ENCODE data around the gene AMER3.

The AMER3 gene

GRCh38 chr2:130786076-130786475, 30.7 kb downstream of the AMER3 start:
- DNase-seq: no peak

- DNase-seq: no peak
These were observed 32.5 kb downstream of the AMER3 start for GRCh38 chr2:130787841-130788240.

- no peak for DNase-seq
These were observed 35.0 kb downstream of the AMER3 start for GRCh38 chr2:130790312-130790711.

GRCh38 chr2:130790804-130791616, 35.7 kb downstream of the AMER3 start:
- no peak for DNase-seq

- DNase-seq: no peak
These were observed 36.2 kb downstream of the AMER3 start for GRCh38 chr2:130791617-130791939.

- DNase-seq: no peak
These were observed 40.1 kb downstream of the AMER3 start for GRCh38 chr2:130795431-130795830.

GRCh38 chr2:130796290-130796689, 41.0 kb downstream of the AMER3 start:
- peak; percentile 45 for DNase-seq

GRCh38 chr2:130797493-130798435, 42.4 kb downstream of the AMER3 start:
- peak; percentile 99 for DNase-seq

GRCh38 chr2:130798472-130799218, 43.3 kb downstream of the AMER3 start:
- no peak for DNase-seq

GRCh38 chr2:130799295-130799694, 44.0 kb downstream of the AMER3 start:
- DNase-seq: no peak

GRCh38 chr2:130805613-130806012, 50.3 kb downstream of the AMER3 start:
- no peak for DNase-seq

GRCh38 chr2:130806370-130806769, 51.0 kb downstream of the AMER3 start:
- DNase-seq: no peak

GRCh38 chr2:130807659-130808385, 52.5 kb downstream of the AMER3 start:
- DNase-seq: no peak

- DNase-seq: no peak
These were observed 53.3 kb downstream of the AMER3 start for GRCh38 chr2:130808482-130809268.

- no peak for DNase-seq
These were observed 55.1 kb downstream of the AMER3 start for GRCh38 chr2:130810490-130810889.

- DNase-seq: no peak
These were observed 58.4 kb downstream of the AMER3 start for GRCh38 chr2:130813722-130814121.

GRCh38 chr2:130814931-130815680, 59.8 kb downstream of the AMER3 start:
- DNase-seq: no peak

All from right kidney (tissue), 1 donor.